HUDEP-2 (cell line): ENCODE results near the gene GLB1L2.
A peak's percentile ranks its signal among the peaks of the same experiment; 100 is the strongest.

ENCODE experiments used
- DNase-seq, 76 experiments: peaks; one replicate each; lab custom pipeline; 2025; ENCODE audit not compliant: unreplicated experiment in 76 of 76; lab: John Stamatoyannopoulos, UW

GLB1L2 gene

GRCh38 chr11:134346101-134346975, 14.6 kb downstream of the GLB1L2 start:
- no peak for DNase-seq

- no peak for DNase-seq
These were observed 15.2 kb downstream of the GLB1L2 start for GRCh38 chr11:134346976-134347350.

GRCh38 chr11:134347441-134347840, 15.7 kb downstream of the GLB1L2 start:
- no peak for DNase-seq

GRCh38 chr11:134349109-134349801, 17.5 kb downstream of the GLB1L2 start:
- no peak for DNase-seq

GRCh38 chr11:134349802-134350355, 18.1 kb downstream of the GLB1L2 start:
- DNase-seq, result no peak

- DNase-seq, result no peak
These were observed 18.6 kb downstream of the GLB1L2 start for GRCh38 chr11:134350381-134350780.

GRCh38 chr11:134352111-134352510, 20.3 kb downstream of the GLB1L2 start:
- DNase-seq, result no peak

- no peak for DNase-seq
These were observed 23.3 kb downstream of the GLB1L2 start for GRCh38 chr11:134355136-134355535.

- no peak for DNase-seq
These were observed 23.9 kb downstream of the GLB1L2 start for GRCh38 chr11:134355656-134356055.

GRCh38 chr11:134356656-134357544, 25.1 kb downstream of the GLB1L2 start:
- no peak for DNase-seq

- no peak for DNase-seq
These were observed 25.7 kb downstream of the GLB1L2 start for GRCh38 chr11:134357545-134357839.

- DNase-seq, result no peak
These were observed 26.5 kb downstream of the GLB1L2 start for GRCh38 chr11:134358165-134358855.

- no peak for DNase-seq
These were observed 27.2 kb downstream of the GLB1L2 start for GRCh38 chr11:134358856-134359490.

- no peak for DNase-seq
These were observed 27.9 kb downstream of the GLB1L2 start for GRCh38 chr11:134359646-134360045.

GRCh38 chr11:134360050-134360835, 28.5 kb downstream of the GLB1L2 start:
- DNase-seq, result peak in 64 of 76 experiments; percentile 3 to 73 (median 37)

GRCh38 chr11:134361661-134362060, 29.9 kb downstream of the GLB1L2 start:
- DNase-seq, result no peak

GRCh38 chr11:134362192-134362901, 30.6 kb downstream of the GLB1L2 start:
- DNase-seq, result no peak

- DNase-seq, result no peak
These were observed 31.4 kb downstream of the GLB1L2 start for GRCh38 chr11:134363161-134363560.
